ENCODE results near the gene SCARB1.
"Not testable (repeated sequence)": the region's sequence is repeated elsewhere in the genome, so short reads cannot be mapped to it uniquely, and the experiment has no call there.

Gene SCARB1

DNA sequence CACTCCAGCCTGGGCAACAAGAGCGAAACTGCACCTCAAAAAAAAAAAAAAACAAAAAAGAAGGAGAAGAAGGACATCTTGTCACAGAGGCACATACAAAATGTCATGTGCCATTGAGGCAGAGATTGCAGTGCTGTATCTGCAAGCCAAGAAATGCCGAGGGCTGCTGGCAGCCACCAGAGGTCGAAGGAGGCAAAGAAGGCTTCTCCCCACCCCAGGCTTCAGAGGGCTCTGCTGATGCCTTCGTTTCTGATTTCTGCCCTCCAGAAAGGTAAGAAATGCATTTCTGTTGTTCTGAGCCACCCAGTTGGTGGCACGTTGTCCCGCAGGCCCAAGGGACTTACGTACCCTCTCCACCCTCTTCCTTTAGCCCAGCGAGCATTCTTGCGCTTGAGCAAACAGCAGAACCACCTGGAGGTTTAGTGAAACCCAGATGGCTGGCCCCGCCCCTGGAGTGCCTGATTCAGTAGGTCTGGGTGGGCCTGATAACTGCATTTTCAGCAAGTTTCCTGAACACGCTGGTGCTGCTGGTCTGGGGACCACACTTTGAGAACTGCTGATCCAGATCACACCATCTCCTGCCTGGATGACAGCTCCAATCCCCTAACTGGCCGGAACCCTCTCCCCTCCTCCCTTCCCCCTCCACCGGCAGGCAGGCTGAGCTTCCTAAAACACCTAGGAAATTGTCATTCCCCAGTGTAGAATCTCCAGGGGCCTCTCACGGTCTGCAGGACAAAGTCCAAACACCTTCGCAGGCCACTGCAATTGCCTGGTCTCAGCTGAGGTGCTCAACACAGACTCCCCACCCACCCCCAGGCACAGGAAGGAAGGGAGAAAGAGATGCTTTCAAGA lies 21.1 kb upstream of the SCARB1 start:
- DNase-seq (ENCODE audit: low read depth in 2 of 3, low spot score in 2 of 3), result no peak

DNA sequence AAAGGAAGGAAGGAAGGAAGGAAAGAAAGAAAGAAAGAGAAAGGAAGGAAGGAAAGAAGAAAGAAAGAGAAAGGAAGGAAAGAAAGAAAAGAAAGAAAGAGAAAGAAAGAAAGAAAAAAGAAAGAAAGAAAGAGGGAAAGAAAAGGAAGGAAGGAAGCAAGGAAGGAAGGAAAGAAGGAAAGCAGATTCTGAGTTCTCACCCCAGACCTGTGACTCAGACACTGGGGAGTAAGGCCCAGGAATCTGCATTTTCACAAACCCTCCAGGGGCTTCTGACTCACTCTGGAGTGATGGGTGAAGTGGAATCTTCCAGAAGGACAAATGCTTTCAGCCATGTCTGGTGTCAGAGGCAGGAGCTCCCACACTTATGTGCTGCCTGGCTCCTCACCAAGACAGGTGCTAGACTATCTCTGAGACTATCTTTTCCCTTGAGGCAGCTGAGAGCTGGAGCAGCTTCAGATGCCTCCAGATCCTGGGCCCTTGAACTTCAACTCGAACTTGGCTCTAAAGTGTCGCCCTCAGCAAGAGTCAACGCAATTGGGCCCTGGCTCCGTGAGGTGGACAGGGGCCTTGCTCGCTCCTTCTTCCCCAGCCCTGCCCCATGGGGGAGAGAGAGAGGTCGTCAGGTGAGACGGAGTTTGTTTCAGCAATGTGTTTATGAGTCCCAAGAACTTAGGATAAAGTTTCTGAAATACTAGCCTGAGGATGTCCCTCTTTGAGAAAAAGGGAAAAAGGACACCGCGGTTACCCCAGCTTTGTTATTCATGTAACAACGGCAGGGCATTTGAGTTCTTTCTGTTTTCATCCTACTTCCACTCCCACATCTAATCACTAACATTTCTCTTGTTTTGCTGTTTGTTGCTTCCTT lies 19.8 kb upstream of the SCARB1 start:
- DNase-seq (ENCODE audit: low read depth in 2 of 3, low spot score in 2 of 3), result no peak

DNA sequence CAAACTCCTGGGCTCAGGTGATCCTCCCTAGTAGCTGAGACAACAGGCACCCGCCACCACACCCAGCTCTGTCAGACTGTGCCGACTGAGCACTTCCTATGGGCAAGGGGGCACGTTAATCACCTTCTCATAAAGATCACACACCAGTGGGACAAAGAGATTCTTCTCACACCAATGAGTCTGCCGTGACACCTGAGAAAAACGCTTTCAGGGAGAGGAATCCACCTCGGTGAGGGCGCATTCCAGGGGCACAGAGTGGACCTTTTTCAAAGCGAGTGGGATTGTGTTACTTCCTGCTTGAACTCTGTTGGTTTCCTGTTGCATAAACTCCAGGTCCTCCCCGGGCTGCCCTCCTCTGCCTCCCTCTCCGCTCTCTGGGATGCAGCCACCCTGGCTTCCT lies 17.5 kb upstream of the SCARB1 start:
- DNase-seq (ENCODE audit: low read depth in 2 of 3, low spot score in 2 of 3), result no peak

DNA sequence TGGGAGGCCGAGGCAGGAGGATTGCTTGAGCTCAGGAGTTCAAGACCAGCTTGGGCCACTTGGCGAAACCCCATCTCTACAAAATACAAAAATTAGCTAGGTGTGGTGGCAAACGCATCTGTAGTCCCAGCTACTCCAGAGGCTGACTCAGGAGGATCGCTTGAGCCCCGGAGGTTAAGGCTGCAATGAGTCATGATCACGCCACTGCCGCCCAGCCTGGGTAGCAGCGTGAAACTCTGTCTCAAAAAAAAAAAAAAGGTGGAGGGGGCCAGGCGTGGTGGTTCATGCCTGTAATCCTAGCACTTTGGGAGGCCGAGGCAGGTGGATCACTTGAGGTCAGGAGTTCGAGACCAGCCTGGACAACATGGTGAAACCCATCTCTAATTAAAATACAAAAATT lies 16.7 kb upstream of the SCARB1 start:
- not testable (repeated sequence) for DNase-seq (ENCODE audit: low read depth in 2 of 3, low spot score in 2 of 3)

DNA sequence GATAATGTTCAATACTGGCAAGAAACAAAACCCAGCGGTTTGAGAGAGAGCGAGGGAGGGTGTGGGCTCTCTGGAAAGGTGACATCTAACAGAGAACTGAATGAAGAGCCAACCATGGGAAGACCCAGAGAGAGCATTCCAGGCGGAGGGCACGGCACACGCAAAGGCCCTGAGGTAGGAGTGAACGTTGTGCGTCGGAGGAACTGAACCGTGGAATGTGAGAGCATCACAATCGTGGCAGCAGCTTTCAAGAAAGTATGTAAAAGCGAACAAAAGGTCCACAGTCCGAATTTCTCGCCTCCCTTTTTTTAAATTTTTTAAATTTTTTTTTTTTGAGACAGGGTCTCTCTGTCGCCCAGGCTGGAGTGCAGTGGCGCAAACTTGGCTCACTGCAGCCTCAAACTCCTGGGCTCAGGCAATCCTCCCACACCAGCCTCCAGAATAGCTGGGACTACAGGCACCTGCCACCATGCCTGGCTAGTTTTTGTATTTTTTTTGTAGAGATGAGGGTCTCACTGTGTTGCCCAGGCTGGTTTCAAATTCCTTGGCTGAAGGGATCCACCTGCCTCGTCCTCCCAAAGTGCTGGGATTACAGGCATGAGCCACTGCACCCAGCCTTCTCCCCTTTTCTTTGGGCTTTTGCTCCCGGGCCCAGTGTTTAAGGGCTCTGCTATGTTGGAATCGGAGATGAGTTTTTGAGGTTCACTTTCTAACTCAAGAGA lies 15.3 kb upstream of the SCARB1 start:
- DNase-seq (ENCODE audit: low read depth in 2 of 3, low spot score in 2 of 3), result no peak

DNA sequence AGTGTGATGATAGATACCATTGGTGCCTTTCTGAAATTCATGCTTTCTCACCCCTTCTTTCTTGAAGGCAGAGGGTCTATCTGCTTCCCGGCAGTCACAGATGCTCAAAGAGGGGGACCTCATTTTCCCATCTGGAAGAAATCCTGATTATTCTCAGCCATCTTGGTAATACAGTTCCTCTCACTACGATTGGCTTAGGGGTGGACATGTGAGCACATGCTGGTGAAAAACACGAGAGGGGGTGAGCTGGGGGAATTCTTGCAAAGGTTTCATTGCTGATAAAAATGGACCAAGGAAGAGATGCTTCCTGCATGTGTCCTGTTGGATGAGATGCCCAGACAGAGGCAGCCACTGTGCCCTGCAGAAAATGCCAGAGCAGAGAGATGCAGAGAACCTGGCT lies 13.8 kb upstream of the SCARB1 start:
- no peak for DNase-seq (ENCODE audit: low read depth in 2 of 3, low spot score in 2 of 3)

DNA sequence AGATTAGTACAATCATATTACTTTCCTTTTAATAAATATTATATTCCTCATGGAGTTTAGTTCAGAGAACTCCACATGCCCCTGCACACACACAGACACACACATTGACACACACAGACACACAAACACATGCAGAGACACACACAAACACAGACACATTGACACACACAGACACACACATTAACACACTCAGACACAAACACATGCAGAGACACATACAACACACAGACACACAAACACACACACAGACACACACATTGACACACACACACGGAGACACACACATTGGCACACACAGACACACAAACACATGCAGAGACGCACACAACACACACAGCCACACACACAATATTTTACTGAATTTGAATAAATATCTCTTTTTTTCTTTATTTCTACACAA lies 12.5 kb upstream of the SCARB1 start:
- no peak for DNase-seq (ENCODE audit: low read depth in 2 of 3, low spot score in 2 of 3)

DNA sequence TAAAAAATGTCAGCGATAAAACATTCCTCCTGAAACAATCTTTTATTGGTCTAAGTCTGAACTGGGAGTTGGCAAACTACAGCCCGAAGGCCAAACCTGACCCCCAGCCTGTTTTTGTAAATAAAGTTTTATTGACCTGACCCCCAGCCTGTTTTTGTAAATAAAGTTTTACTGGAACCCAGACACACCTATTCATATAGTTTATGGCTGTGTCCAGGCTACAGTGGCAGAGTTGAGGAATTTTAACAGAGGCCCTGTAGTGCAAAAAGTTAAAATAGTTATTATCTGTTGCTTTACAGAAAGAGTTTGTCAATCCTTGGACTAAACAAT lies 12.1 kb upstream of the SCARB1 start:
- no peak for DNase-seq (ENCODE audit: low read depth in 2 of 3, low spot score in 2 of 3)

DNA sequence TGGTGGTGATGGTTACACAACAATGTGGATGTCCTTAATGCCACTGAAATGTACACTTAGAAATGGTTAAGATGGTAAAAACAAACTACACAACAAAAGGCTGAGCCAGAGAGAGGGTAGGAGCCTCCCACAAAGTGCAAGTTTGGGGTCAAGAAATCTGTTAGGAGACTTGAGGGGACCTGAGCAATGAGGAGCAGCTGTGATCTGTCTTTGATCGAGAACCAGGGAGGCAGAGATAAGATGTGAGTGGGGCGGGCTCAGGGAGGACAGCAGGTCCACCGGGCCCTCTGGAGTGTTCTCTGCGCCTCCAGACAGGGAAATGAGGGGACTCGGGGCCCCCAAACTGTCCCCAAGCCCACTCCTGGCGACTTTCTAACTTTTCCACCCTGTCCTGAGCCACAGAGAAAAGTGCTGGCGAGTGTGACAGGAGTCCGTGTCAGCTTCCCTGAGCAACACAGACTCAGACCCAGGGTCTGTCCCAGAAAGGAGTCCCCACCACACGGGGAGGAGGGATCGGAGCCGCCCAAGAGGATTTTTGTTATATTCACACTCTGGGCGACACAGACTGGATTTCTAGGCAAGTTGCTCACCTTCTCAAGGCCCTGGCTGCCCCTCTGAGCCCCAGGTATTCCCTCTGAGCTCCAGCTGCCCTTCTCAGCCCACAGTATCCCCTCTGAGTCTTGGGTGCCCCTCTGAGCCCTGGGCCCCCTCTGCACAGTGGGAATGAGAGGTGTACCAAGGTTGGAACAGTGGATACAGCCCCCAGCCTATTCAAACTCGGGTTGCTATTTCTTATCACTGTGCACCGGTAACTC lies 11.5 kb upstream of the SCARB1 start:
- no peak for DNase-seq (ENCODE audit: low read depth in 2 of 3, low spot score in 2 of 3)

DNA sequence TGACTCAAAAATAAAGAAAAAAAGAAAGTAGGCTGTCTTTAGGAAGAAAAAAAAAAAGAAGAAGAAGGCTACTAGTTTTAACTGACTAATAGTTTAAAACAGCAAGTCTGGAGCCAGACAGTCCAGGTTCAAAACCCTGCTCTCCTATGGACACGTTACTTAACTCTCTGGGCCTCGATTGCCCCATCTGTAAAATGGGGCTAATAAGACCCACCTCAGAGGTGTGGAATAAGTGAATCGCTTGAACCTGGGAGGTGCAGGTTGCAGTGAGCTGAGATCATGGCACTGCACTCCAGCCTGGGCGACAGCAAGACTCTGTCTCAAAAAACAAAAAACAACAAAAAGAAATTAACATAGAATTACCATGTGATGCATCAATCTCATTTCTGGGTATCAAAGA lies 10.5 kb upstream of the SCARB1 start:
- no peak for DNase-seq (ENCODE audit: low read depth in 2 of 3, low spot score in 2 of 3)

DNA sequence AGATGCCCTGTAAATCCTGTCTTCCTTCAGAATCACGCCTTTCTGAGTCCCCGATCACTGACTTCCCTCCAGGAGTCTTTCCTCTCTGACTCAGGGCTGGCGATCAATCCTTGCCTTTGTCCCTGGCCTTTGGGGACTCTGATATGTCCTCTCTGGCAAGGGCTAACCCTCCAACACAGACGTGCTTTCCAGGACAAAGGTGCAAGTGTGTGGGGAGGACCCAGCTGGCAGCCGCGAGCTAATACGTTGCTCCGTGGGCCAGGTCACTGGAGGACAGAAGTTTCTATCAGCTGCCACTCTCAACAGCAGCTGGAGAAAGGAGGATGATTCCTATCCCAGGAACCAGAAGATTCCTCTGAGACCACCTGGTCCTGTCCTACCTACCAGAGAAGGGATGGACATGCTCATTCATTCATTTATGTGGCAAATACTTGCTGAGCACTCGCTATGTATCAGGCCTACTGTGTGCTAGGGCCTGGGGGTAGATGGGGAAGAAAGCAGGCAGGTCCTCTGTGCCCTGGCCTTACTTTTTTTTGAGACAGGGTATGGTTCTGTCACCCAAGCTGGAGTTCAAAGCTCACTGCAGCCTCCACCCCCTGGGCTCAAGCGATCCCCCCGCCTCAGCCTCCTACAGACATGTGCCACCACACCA lies 8.5 kb upstream of the SCARB1 start:
- DNase-seq (ENCODE audit: low read depth in 2 of 3, low spot score in 2 of 3), result no peak

DNA sequence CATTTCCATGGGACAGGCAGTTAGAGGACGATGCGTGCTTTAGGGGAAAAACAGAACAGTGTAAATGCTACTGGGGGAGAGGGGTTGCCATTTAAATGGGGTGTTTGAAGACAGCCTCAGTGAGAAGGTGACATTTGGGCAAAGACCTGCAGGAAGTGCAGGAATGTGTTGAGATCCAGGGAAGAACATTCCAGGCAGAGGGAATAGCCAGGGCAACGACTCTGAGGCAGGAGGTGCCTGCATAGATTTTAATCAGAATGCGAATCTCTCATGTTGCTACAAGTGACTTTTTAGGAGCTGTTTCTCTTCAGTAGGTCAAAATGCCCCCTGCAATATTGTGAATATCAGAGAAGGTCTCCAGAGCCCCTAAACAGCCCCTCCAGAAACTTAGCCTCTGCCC lies 7.6 kb upstream of the SCARB1 start:
- DNase-seq (ENCODE audit: low read depth in 2 of 3, low spot score in 2 of 3), result no peak

DNA sequence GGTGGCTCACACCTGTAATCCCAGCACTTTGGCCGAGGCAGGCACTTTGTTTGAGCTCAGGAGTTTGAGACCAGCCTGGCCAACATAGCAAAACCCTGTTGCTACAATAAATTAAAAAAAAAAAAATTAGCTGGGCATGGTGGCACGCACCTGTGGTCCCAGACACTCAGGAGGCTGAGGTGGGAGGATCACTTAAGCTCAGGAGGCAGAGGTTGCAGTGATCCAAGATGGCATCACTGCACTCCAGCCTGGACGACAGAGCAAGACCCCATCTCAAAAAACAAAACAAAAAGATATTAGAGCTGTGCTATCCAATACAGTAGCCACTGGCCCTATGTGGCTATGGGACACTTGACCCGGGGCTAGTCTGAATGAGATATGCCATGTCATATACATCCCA lies 6.9 kb upstream of the SCARB1 start:
- DNase-seq (ENCODE audit: low read depth in 2 of 3, low spot score in 2 of 3), result no peak

DNA sequence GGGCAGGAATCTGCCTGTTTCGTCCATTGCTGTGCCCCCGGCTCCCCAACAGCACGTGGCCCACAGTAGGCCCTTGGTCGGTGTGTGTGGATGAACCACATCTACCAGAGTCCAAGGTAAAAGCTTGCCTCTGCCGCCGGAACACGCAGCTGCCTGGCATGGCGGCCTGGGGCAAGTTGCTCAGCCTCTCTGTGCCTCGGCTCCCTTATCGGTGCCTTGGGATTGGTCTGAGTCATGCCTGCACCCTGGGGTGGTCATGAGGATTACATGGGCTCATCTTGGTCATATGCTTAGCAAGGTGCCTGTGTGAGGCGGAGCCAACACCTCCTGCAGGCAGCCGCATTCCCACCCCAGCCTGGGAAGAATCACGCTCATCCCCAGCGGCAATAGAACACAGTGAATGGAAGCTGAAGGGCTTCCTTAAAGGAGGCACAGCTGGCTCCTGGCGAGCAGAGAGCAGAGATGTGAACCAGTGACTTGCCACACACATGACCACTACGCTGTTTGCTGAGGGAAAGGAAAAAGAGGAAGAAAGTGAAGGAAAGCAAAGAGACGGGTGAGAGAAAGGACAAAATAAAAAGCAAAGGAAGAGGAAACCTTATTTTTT lies 5.5 kb upstream of the SCARB1 start:
- DNase-seq (ENCODE audit: low read depth in 2 of 3, low spot score in 2 of 3), result no peak

DNA sequence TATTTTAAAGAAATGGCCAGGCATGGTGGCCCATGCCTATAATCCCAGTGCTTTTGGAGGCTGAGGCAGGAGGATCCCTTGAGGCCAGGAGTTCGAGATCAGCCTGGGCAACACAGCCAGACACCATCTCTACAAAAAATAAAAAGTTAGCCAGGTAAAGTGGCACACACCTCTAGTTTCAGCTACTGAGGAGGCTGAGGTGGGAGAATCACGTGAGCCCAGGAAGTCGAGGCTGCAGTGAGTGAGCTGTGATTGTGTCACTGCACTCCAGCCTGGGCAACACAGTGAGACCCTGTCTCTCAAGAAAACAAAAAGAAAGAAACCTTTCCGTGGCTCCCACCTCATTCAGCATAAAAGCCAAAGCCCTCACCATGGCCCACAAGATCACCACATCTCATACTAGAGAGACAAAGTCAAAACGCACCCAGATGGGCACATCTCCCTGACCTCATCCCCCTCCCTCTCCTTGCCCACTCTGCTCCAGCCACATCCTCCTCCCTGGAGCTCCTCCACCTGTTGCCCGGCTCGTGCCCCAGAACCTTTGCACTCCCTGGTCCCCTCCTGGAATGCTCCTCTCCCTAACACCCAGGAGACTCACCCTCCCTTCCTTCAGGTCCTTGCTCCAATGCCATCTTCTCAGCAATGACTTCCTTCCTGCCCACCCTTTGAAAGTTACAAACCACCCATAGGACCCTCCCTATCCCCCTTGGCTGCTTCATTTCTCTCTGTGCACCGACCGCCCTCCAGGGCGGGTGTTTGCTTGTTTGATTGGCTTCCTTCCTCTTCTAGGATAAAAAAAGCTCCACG lies 4.8 kb upstream of the SCARB1 start:
- no peak for DNase-seq (ENCODE audit: low read depth in 2 of 3, low spot score in 2 of 3)

DNA sequence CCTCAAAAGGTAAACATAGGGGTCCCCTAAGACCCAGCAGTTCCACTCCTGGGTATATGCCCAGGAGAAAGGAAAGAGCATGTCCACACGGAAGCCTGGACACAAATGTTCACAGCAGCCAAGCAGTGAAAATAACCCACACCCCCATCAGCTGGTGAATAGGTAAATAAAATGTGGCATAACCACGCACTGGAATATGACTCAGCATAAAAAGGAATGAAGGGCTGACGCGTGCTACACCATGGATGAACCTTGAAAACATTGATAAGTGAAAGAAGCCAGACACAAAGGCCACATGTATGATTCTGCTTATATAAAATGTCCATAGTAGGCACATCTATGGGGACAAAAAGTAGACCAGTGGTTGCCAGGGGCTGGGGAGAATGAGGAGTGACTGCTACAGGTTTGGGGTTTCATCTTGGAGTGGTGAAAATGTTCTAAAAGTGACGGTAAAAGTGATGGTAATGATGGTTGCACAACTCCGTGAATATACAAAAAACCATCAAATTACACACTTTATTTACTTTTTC lies 3.8 kb upstream of the SCARB1 start:
- DNase-seq (ENCODE audit: low read depth in 2 of 3, low spot score in 2 of 3), result no peak

DNA sequence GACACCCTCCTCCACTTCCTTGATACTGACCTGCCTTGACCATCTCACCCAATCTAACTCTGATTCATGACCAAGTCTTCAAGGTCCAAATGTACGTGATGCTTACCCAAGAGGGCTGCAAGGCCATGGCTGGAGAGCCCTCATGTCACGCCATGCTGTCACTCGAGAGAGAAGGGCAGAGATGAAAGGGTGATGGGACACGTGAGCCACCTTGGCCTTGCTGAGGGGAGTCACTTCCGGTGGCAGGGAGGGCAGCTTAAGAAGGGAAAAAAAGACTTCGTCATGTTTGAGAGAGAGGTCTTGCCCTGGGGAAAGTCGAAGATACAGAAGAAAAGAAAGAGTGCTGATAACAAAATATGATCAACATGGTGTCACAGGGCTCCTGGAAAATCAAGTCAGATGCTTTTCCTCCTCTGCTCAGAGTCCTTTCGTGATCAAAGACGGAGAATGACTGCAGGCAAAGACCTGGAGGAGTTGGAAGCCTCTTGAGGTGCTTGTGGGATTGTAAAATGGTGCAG lies 3.3 kb upstream of the SCARB1 start:
- DNase-seq (ENCODE audit: low read depth in 2 of 3, low spot score in 2 of 3), result no peak

DNA sequence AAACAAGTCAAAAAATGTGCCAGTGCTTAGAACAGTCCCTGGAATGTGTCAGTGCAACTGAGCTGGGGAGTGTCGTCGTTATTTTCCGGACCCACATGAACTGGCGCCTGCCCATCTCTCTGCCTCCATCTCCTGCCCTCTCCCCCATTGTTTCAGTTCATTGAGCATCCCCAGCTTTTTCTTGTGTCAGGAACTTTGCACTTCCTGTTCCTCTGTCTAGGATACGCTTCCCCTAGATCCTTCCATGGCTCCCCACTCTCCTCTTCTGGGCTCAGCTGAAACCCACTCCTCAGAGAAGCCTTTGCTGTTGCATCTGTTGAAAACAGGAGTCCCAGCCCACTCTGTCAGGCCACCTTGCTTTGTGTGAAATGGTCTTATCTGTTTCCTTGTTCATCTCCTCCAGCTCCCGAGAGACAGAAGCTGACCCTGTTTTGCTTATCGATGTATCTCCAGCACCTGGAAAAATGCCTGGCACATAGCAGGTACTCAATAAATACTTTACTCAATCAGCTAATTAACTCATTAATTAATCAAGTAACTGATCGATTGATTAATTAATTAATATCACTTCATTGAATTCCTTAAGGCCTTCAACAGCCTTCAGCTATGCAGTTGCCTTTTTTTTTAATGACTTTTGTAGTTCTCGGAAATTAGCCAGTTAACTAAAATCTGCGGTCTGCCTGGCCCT lies 2.7 kb upstream of the SCARB1 start:
- DNase-seq (ENCODE audit: low read depth in 2 of 3, low spot score in 2 of 3), result no peak
